HG03103 (cell line): ENCODE results near the gene GPR87.

Experiments
- ATAC-seq: cut with Tn5 transposase; IDR thresholded peaks from one replicate; pipeline ENCODE4 v1.9.1; 2021; ENCODE audit warnings: low read depth; ENCODE audit not compliant: unreplicated experiment

The GPR87 gene, protein sequence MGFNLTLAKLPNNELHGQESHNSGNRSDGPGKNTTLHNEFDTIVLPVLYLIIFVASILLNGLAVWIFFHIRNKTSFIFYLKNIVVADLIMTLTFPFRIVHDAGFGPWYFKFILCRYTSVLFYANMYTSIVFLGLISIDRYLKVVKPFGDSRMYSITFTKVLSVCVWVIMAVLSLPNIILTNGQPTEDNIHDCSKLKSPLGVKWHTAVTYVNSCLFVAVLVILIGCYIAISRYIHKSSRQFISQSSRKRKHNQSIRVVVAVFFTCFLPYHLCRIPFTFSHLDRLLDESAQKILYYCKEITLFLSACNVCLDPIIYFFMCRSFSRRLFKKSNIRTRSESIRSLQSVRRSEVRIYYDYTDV

DNA sequence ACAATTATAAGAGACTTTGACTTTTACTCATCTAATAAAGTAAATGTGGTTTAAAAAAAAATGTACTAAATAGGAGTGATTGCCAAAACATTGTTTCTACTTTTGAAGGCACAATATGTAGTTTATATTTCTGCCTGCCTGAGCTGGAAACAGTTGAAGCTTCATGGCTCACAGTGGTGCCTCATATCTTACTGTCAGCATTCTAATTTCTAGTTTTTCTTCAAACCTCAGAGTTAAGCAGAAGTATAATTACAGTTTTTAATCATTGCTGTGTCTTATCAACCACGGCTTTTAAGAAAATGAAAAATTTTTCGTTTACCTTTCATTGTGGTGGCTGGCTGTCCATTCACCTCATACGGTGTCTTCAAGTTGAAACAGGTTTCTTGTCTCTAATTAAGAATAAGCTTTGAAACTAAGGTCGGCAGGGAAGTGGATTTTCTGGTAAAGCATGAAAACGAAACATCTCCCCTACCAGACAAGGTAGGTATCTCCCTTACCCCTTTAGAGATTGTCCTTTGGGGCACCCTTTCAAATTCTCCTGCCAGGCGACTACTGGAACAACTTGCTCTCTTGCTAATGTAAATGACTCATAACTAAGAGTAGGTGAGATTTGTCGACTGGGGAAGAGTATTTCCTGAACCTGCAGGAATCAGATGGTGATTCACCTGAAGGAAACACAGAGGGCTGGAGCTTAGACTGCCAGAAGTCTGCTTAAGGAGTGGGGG lies at the start of gene GPR87:
GPR87 (minus strand) TSS at position 554 of the 725 bp plus-strand sequence. CDS start 16,720 bp downstream, outside the sequence.
- ATAC-seq, result no peak

DNA sequence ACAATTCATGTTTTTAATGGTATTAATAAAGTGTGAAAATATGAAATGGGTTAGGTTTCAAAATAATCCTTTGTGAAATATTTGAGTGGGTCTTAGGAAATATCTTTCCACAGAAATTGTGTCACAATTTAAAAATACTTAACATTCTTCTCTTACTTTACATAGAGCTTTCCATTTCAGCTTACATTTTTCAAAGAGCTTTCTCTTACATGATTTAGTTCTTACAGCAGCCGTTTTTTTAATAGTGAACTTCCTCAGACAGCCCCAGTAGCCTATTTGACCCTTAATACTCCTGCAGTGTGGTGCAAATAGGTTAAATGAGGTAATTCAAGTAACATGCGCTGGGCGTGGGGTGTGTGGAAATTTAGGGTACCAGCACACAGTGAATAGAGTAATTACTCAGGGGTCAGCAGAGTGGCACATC lies 46.1 kb upstream of the GPR87 start:
- ATAC-seq, result no peak

DNA sequence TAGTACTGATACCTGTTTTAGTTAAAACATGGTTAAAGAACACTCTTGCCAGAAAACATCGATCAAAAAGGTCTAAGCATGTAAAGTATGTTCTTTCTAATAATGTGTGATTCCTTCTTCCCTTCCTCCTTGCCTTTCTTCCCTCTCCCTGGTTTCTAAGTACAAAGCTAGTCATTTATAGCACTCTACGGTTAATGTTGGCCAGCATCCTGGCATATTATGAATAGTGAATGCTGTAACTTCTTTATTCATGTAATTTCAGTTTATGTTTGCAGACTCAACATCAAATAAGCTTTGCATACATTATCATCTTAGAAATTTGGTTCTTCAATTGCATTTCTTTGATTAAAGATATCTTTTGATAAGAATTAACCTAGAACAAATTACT lies 40.8 kb upstream of the GPR87 start:
- no peak for ATAC-seq

DNA sequence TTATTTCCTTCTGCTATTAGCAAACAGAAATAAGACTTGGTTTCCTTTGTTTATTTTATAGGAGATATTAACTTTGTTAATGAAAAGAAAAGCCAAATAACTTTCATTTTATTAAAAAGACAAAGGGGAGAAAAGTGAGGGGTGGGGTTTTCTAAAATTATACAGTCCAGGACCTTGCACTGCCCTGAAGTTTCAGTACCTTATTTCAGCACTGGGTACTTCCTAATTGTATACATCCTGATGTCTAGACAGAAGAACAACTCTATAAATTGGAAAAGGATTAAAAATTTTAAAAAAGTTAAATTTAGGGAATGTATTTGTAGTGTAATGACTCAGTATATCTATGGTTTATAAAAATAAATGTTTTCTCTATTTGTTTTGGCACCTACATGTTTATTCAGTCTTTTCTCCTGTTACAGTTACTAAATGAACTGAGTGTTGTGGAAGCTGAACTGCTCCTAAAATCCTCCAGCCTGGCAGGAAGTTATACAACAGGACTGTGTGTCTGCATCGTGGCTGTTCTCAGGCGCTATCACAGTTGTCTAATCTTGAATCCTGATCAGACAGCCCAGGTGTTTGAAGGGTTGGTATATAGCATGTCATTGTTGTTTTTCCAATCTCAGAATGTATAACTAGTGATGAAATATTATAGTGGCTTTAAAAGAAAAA lies 40.3 kb upstream of the GPR87 start:
- ATAC-seq, result no peak

DNA sequence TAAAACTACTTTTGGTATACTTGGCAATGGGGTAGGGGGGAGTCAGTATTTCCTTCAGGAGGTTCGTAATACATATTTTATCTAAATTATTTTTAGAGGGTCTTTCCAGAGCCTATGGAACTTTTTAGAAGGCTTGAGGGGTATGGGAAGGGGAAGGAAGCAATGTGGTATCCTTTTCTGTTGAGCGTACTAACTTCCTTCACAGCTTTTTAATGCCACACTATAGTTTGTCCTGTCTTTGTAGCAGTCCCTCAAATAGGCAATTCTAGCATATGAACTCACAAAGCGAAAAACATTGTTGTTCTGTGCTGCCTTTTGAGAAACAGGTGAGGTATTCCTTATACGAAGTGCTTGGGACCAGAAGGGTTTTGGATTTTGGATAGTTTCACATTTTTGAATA lies 35.0 kb upstream of the GPR87 start:
- peak; percentile 21 for ATAC-seq

DNA sequence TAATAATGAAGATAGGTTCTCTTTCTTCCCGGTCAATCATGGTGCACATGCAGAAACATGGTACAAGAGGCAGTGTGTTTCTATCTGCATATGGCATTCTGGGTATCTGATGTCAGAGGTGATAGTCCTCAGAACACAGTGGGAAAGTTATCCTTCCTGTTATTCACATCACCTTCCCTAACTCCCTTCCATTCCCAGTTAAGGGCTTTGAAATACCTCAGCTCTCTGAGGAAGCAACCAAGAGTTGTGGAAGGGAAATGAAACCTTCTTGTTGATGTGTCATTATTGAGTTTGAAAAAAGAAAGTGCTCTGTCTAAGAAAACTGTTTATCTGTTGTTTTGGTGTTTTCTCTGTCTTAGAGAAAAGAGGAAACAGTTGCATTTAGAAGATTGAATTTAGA lies 34.6 kb upstream of the GPR87 start:
- peak; percentile 85 for ATAC-seq

DNA sequence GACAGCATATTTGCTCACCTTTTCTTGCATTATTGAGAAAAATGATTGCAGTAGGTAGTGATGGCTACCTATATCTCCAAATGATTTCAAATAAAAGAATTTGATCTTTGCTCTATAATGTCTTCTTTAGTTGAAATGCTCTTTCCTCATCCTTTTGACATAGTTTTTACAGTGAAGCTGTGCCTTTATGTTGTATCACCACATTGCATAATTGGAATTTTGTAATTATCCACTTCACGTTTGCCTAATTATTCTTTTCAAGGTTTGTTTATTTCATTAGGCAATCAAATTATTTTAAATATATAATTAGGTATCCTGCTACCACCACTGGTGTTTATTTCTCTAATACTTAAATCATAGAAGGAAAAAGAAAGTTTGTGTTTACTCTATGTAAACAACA lies 34.0 kb upstream of the GPR87 start:
- no peak for ATAC-seq

DNA sequence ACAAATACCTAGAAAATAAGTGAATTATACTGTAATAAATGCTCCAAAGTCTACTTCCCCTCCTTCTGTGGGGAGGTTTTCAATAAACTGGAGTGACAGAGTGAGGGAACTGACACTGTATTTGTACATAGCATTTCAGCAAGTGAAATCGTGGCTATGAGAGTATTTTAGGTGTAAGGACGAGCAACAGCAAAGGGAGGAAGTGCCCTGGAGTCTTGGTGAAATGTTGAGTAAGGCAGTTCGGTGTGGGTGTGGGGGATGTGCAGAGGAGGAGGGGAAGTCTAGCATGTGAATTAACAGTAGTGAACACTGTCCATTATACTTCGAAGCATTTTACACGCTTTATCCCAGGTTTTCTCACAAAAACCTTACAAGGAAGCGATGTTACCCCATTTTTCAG lies 30.8 kb upstream of the GPR87 start:
- ATAC-seq, result no peak

DNA sequence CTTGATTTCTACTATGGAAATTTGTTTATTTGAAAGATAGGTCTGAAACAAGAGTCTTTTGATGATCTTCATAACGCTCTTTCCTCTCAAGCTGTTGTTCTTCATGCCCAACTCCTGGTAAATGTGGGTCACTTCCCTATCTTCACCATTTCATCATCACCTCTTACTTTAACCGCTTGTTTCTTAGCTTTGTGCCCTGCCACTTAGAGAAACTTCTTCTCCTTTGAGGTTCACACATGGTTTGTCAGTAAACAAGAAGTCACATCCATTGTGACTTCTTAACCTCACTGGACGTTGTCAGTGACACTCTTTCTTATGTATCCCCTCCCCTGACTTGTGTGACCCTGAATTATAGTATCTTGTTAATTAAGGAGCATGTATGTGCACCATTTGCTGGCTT lies 29.7 kb upstream of the GPR87 start:
- no peak for ATAC-seq

DNA sequence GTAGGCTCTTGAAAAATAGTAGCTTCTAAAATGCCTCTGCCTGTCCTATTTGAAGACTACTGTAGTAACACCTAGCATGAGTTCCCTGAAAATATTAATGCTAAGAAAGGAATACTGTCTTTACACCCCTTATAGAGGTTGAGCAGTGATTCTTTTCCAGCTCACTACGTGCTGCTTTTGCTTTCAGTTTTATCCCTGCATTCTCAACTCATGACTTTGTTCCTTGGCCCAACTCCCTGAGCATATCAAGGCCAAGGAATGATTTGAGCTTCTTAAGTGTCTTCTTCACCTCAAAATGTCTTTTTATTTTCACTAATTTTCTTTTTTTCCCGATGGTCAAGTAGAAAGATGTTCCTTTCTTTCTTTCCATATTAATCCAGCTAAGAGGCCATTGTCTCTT lies 29.2 kb upstream of the GPR87 start:
- no peak for ATAC-seq

DNA sequence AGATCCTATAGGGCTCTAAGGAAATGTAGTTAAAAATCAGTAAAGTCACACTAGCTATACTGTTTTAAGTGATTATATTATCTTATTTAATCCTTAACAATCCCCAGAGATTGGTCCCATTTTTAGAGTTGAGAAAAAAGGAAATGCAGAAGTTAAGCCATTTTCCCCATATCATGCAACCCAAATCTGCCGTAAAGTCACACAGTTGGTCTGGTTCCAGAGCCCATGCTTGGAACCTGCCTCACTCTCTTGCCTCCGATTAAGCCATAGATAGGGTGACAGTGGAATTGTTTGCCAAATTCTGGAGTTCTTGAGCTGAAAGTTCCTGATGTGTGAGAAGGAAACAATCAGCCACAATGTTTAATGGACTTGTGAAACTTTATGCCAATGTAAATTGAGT lies 15.1 kb upstream of the GPR87 start:
- no peak for ATAC-seq

DNA sequence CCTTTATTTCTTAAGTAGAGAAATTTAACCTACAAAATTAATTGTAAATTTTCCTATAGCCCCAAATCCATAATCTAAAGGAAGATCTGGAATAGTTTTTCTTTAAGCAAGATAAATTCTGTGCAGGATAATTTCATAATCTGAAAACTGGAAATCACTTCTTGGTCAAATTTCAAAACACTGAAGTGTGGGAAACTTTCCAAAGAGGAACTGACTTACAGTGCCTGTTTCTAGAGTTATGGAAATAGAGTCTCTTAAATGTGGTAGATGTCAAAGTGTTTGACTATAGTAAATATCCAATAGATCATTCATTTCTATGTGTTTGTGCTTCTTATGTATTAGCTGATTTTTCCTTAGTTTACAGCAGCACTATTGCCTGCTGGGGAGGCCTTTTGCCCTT lies 14.3 kb upstream of the GPR87 start:
- ATAC-seq, result no peak

DNA sequence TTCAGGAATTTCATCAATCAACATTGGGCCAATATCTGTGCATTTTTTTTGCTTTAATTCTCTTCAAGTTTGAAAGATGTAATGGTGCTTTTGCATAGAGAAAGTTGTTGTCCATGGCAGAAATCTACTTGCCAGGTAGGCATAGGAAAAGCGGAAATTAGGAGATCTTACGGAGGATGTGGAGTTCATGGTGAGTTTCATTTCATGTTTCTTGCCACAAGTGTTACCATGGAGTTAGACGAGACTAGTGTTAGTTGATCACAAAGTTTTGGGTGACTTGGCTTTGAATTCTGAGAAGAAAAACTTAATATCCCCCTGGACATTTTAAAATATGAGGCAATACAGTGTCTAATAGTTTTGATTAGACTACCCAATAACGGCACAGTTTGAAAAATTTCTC lies 13.8 kb upstream of the GPR87 start:
- no peak for ATAC-seq

DNA sequence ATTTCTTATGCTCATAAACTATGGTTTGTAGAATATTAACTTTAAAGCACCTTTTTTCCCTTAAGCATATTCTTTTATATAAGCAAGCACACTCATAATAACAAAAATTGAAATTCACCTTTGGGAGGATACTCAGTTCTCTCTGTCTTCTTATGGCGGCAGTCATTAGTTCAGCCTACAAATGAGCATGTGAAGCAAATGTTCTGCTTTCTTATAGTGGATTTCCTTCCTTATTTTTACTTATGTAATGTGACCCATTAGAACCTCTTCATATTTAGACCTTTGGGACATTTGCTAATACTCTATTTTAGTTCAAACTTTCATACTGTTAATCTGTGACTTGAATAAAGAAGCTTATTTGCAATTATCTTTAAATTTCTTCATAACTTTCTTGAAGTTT lies 12.7 kb upstream of the GPR87 start, which contains the start of gene P2RY13:
P2RY13 (minus strand) TSS at position 187 of the 400 bp plus-strand sequence; CDS start at position 166, 21 bp downstream.
- no peak for ATAC-seq

DNA sequence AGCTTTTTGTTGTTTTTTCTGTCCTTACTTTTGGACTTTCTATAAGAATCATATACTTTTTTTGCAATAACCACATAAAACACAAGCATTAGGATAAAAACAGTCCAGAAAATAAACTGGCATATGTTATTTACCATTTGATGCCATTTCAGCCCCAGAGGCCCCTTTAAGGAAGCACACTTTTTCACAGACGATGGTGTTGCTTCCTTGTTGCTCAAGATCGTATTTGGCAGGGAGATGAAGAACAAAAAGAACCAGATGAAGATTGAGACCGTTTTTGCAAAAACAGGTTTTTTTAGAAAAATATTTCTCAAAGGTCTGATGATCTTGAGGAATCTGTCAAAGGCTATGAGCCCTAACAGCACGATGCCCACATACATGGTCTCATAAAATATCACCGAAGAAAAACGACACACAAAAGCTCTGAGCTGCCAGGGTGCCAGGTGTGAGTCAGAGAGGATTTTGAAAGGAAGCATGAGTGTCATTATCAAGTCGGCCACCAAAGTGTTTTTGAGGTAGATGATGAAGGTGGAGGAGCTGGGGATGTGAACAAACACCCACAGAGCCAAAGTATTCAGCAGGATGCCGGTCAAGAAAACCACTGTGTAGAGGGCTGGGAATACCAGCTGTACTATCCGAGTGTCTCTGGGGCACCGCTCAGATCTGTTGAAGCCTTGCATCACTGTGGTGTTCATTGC lies 11.8 kb upstream of the GPR87 start:
- no peak for ATAC-seq

DNA sequence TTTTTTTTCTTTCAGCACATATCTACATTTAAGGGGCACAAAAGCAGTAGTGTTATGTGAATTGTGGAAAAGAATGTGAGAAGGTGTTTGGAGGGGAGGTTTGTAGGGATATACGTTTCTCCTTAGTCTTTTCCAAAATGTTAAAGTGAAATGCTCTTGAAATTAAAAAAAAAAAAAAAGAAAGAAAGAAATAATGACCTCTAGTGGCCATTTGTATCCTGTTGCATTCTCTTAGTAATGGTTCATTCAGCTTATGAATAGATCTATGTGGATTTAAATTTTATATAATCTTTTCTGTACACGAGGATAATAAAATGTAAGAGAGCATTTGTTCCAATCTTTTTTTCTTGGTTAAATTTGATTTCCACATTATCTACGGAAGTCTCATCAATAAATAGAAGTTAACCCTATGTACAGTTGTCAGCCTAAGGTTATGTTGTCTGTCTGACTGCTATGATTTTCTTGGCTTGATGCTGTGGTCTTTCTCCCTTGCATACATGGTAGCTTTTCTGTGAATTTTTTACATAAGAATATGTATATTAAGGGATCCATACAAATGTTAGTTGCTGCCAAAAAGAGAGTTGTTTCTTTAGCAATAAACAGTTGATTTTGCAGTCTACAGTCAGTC lies 11.1 kb upstream of the GPR87 start:
- no peak for ATAC-seq

DNA sequence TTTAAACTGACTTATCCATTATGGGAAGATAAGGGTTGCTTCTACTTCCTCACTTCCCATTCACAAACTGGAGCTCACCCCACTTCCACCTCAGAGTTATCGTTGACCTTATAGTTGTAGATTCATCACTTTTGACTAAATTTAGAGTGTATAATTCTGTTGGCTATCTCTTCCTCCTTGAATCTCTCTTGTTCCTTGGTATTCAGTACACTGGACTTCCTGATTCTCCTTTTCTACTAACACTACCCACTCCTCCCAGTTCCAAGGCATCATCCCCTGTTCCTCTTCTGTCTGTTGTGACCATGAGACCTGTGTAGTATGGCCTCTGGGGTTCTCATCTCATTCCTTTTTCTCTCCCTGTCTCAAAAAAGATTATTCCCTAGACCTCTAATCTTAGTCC lies 5.9 kb upstream of the GPR87 start:
- ATAC-seq, result no peak

DNA sequence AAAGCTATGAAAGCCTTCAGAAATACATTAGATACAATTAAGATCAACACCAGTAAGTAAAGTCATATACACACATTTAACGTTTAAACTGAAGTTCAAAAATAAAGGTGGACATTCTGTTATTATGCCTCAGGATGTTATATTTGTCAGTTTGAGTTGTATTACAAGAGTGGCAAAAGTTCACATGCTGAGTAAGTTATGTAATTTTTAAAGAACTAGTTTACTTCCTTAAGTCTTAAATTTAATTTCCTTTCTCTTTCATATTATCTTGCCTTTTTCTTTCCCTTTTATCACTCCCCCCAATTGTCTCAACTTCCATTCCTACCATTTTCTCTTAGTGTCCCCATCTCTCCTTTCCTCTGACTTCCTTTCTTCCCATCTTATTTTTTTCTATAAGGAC lies 4.9 kb upstream of the GPR87 start:
- ATAC-seq, result no peak

DNA sequence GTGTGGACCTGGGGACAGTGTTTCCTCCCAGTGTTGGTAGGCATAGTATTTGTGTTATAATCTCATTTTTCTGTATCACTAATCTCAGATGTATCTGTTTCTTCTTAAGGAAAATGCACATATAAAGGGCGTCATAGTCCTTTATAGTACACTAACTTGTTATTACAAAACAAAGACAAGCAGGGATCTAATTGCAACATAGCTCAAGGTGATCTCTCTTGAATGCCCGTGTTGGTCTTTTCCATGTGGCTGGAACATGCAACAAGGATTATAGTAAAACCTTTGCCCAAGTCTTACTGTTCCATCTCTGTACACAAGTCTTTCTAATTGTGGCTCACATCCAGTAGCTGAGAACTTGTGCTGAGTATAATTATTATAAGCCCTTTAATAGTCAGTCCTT lies 3.5 kb upstream of the GPR87 start:
- no peak for ATAC-seq

DNA sequence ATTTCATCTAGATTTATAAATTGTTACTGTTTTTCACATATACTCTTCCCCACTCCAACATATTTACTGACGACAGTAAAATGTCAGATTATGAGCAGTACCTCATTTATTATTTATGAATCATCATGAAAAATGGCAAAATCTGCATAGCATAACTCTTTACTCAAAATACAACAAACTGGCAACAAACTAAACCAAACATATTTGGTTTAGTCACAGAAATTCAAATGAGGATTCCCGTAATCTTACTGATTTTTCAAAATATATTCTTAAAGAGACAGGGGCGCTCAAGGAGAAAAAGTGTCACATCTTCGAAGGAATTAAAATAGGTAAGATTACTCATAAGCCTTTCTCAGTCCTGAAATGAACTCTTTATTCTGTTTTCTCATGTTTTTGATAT lies 3.0 kb upstream of the GPR87 start:
- ATAC-seq, result no peak
